Neural progenitor cell (in vitro differentiated cells): ENCODE results near the gene PSME3IP1.

Experiments used
- EZH2 ChIP-seq: fragments of 200-600 bp; sonication (generic); IDR thresholded peaks from 2 replicates; pipeline ENCODE4 v1.6.1; 2017; ENCODE audit warnings: antibody characterized with exemption, mild to moderate bottlenecking, moderate library complexity
- EZH2phosphoT487 ChIP-seq: fragments of 200-600 bp; sonication (generic); IDR thresholded peaks from 2 replicates; pipeline ENCODE4 v1.6.1; 2017; ENCODE audit warnings: antibody characterized with exemption
- TF ChIP-seq, protein P1 (sequence below): fragments of 200-600 bp; sonication (generic); IDR thresholded peaks from 2 replicates; pipeline ENCODE4 v1.5.1; 2017; ENCODE audit warnings: antibody characterized with exemption, mild to moderate bottlenecking

DNA sequence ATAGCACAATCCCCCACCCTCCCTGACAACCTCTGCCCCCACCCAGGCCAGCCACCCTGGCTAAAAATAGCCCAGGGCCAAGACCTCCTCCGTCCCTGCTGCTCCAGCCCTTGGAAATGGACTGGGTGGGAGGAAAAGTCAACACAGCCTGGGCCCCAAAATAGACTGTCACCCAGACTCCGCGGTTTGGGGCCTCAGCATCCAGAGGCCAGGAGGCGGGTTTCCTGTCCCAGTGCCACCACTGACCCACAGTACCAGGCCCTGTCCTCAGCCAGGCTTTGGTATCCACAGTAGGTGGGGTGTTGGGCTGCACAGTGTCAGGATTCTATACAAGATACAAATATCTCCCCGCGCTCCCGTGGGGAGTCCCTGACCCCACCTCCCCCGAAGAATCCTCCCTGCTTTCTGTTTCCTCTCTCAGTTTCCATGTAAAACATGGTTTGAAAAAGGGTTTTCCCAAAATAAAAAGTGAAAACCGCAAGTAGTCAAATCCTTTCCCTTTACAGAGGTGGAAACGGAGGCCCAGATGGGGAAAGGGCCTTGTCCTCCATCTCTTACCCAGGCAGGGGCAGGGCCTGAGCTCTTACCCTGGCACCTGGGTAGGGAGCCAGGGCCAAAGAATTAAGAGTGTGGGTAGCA lies 73.3 kb downstream of the PSME3IP1 start:
- TF ChIP-seq, protein P1, sequence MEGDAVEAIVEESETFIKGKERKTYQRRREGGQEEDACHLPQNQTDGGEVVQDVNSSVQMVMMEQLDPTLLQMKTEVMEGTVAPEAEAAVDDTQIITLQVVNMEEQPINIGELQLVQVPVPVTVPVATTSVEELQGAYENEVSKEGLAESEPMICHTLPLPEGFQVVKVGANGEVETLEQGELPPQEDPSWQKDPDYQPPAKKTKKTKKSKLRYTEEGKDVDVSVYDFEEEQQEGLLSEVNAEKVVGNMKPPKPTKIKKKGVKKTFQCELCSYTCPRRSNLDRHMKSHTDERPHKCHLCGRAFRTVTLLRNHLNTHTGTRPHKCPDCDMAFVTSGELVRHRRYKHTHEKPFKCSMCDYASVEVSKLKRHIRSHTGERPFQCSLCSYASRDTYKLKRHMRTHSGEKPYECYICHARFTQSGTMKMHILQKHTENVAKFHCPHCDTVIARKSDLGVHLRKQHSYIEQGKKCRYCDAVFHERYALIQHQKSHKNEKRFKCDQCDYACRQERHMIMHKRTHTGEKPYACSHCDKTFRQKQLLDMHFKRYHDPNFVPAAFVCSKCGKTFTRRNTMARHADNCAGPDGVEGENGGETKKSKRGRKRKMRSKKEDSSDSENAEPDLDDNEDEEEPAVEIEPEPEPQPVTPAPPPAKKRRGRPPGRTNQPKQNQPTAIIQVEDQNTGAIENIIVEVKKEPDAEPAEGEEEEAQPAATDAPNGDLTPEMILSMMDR = no peak
- TF ChIP-seq EZH2 = no peak
- TF ChIP-seq EZH2phosphoT487 = no peak
